ENCODE data around the gene TRIM32. TPM values are rescaled to one million over a fixed set of nuclear protein-coding genes. Genes with fewer than 3 reads are reported as not detected.
A peak's percentile ranks its signal among the peaks of the same experiment; 100 is the strongest.

The TRIM32 gene, protein sequence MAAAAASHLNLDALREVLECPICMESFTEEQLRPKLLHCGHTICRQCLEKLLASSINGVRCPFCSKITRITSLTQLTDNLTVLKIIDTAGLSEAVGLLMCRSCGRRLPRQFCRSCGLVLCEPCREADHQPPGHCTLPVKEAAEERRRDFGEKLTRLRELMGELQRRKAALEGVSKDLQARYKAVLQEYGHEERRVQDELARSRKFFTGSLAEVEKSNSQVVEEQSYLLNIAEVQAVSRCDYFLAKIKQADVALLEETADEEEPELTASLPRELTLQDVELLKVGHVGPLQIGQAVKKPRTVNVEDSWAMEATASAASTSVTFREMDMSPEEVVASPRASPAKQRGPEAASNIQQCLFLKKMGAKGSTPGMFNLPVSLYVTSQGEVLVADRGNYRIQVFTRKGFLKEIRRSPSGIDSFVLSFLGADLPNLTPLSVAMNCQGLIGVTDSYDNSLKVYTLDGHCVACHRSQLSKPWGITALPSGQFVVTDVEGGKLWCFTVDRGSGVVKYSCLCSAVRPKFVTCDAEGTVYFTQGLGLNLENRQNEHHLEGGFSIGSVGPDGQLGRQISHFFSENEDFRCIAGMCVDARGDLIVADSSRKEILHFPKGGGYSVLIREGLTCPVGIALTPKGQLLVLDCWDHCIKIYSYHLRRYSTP
- 10 to 100 TPM; 11.9 to 16.1 (median 15.7) TPM for total RNA-seq
- 1 to 10 TPM; 2.8 to 5.5 (median 3.6) TPM for polyA plus RNA-seq

DNA sequence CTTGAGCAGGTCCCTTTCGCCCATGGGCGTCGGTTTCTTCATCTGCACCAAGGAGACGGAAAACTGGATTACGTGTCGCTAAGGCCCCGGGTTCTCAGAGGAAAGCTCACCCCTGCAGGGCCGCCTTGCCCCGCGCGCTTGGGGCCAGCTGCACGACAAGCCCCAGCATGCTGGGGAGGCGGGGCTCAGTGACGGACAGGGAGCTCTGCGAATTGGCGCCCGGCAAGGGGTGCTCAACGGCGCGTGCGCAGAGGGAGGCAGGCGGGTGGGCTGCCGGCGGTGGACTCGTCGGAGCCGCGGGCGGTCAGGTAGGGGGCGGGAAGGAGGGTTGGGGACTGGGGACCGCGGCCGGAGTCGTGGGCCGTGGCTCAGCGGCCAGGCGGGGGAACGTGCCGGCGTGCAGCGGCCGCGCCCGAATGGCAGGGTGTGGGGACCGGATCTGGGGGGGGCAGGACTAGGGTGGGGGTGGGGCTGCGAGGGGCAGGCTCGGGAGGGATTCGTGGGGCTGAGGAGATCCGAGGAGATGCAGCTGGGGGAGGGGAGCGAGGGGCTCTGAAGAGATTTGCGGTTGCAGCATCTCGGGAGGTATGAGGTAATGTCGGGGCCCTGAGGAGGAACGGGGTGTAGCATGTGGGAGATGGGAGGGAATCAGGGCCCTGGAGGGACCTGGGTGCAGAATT lies at the start of gene TRIM32:
Gene TRIM32 (plus strand): TSS at position 232 of the 680 bp plus-strand sequence. CDS start 10,438 bp downstream, outside the sequence.
- TF ChIP-seq POLR2AphosphoS5 (IDR thresholded peaks at IDR 0.05): peak; percentile 20 to 66 (median 54)
- no peak for TF ChIP-seq POLR2A (IDR thresholded peaks at IDR 0.05)
- 1% methylated on average over 54 of the region's 54 CpGs for WGBS, 2 donors
- H3K27ac ChIP-seq: peak within 1 kb of the TSS; percentile 75 to 86 (median 86)
- H3K4me3 ChIP-seq: peak within 1 kb of the TSS; percentile 72 to 91 (median 85)
- peak; percentile 94 for DNase-seq
- no peaks in the 10 kb centered on the region for H3K27me3 ChIP-seq
- peaks cover 0 to 43% (median 32%) of the 10 kb centered on the region in 4 donors for H3K4me1 ChIP-seq
- H3K36me3 ChIP-seq: no peaks in the 10 kb centered on the region
- no peaks in the 10 kb centered on the region for H3K9me3 ChIP-seq
- intact Hi-C loops (cut with DNase I): no loop called here

DNA sequence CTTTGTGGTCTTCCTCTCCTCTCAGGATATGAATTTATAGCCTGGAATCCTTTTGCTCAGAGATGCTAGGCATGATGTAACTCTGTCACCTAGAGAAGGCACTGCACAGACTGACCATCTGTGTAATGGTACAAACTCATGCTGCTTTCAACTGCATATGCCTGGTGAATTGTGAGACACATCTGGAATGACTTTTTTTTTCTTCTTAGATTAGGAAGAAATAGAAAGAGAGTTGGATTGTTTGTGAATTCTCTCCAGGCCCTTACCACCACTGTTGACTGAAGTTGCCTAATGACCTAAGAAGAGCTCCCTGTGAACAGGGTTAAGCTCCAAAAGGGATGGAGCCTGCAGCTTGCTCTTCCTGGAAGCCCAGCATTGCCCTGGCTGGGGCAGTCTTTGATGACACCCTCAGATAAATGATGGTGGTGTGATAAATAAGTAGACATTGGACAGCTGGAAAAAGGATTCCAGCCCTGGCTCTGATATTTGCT lies 47.8 kb upstream of the TRIM32 start:
- Histone ChIP-seq H3K27me3 (no peaks in the 10 kb centered on the region), H3K27ac (no peak overlapping the region), H3K36me3 (no peaks in the 10 kb centered on the region), H3K4me1 (peaks cover 0 to 7% (median 3%) of the 10 kb centered on the region in 4 donors), H3K4me3 (no peak overlapping the region), H3K9me3 (no peaks in the 10 kb centered on the region)
- intact Hi-C loops (cut with DNase I): no loop called here
- TF ChIP-seq EP300 (IDR thresholded peaks at IDR 0.05) (no peak), POLR2AphosphoS5 (IDR thresholded peaks at IDR 0.05) (no peak), POLR2A (IDR thresholded peaks at IDR 0.05) (no peak)
- TF ChIP-seq, protein P1, sequence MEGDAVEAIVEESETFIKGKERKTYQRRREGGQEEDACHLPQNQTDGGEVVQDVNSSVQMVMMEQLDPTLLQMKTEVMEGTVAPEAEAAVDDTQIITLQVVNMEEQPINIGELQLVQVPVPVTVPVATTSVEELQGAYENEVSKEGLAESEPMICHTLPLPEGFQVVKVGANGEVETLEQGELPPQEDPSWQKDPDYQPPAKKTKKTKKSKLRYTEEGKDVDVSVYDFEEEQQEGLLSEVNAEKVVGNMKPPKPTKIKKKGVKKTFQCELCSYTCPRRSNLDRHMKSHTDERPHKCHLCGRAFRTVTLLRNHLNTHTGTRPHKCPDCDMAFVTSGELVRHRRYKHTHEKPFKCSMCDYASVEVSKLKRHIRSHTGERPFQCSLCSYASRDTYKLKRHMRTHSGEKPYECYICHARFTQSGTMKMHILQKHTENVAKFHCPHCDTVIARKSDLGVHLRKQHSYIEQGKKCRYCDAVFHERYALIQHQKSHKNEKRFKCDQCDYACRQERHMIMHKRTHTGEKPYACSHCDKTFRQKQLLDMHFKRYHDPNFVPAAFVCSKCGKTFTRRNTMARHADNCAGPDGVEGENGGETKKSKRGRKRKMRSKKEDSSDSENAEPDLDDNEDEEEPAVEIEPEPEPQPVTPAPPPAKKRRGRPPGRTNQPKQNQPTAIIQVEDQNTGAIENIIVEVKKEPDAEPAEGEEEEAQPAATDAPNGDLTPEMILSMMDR (IDR thresholded peaks at IDR 0.05): no peak
- peak; percentile 67 for DNase-seq

DNA sequence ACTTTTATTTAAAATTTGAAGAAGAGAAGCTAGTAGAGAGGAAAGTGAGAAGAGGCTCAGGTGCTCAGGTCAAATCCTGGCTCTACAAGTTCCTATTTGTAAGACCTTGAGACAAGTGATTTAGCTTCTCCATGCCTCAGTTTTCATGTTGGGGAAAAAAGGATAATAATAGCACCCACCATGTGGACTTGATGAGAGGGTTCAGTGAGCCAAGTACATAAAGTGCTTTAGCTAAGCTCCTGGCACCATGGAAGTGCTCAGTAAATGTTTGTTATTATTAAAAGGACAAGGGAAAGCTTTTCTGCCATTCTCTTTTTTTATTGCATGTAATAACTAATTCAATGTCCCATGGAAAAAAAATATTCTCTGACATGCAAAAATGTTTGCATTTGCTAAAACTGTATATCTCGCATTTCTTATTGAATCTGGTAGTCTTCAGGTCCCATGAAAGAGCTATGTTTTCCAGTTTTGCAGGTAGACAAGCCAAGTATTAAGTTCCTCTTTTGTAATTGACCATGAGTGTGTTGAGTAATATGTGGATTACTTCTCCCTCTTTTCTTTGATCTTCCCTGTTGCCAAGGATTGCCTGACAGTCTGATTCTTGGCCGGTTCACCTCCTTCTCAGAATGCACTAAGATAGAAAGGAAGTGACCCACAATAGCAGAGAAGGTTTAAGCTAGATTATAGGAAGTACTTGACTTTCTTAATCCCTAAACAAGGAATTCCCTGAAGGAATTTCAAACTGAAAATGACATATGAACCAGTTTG lies 45.6 kb upstream of the TRIM32 start:
- H3K27me3 ChIP-seq: no peaks in the 10 kb centered on the region
- H3K27ac ChIP-seq: peak overlapping the region in 1 of 4 donors; percentile 19
- 66 to 78% methylated on average over 2 of the region's 2 CpGs for WGBS, 2 donors
- peaks cover 0 to 14% (median 5%) of the 10 kb centered on the region in 4 donors for H3K4me1 ChIP-seq
- no peaks in the 10 kb centered on the region for H3K9me3 ChIP-seq
- no peak overlapping the region for H3K4me3 ChIP-seq
- no peak for DNase-seq
- TF ChIP-seq POLR2AphosphoS5 (IDR thresholded peaks at IDR 0.05): peak in 2 of 4 donors; percentile 4 to 52
- TF ChIP-seq, protein P1 (IDR thresholded peaks at IDR 0.05): no peak
- no peaks in the 10 kb centered on the region for H3K36me3 ChIP-seq
- intact Hi-C loops (cut with DNase I): loop anchor here (10.0 kb wide), 1 partner anchor 487 kb away; the partner anchor contains the start of gene PAPPA

DNA sequence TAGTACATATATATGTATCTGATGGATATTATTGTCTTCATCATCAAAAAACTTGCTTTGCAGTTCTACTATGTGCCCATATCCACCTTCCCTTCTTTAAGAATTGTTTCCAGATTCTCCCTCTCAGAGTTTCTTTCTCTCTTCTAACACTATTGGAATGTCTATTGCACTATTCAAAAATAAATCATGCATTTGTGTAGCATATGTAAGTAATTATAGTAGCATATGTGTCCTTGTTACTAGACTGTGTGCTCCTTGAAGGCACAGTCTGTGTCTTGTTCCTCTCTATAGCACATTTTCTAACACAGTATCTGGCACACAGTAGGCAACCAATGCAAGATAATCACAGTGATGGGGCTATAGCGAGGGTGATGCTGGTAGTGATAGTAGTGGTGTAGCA lies 43.4 kb upstream of the TRIM32 start:
- Histone ChIP-seq H3K27me3 (no peaks in the 10 kb centered on the region), H3K36me3 (no peaks in the 10 kb centered on the region), H3K4me1 (peaks cover 0 to 14% (median 5%) of the 10 kb centered on the region in 4 donors), H3K27ac (no peak overlapping the region), H3K9me3 (no peaks in the 10 kb centered on the region), H3K4me3 (no peak overlapping the region)
- DNase-seq: no peak
- 93 to 95% methylated on average over 1 of the region's 1 CpG for WGBS, 2 donors
- TF ChIP-seq, protein P1 (IDR thresholded peaks at IDR 0.05): no peak
- intact Hi-C loops (cut with DNase I): loop anchor here (10.0 kb wide), 1 partner anchor 489 kb away; the partner anchor contains the start of gene PAPPA

All from sigmoid colon (tissue), 7 donors.